DMS53 treated with DMSO at 0.1 percent for 48 hours (cell line): Measurements from ENCODE around the gene ARID5B.
"Not testable (repeated sequence)": the region's sequence is repeated elsewhere in the genome, so short reads cannot be mapped to it uniquely, and the experiment has no call there.

ENCODE experiments used
- DNase-seq: peaks from one replicate; lab custom pipeline; 2025; ENCODE audit not compliant: unreplicated experiment; lab: John Stamatoyannopoulos, UW

The ARID5B gene

GRCh38 chr10:62025901-62026879, 124.7 kb downstream of the ARID5B start:
- no peak for DNase-seq

- DNase-seq = no peak
These were observed 126.5 kb downstream of the ARID5B start for GRCh38 chr10:62027841-62028501.

- DNase-seq = not testable (repeated sequence)
These were observed 127.0 kb downstream of the ARID5B start for GRCh38 chr10:62028502-62028842.

- no peak for DNase-seq
These were observed 127.9 kb downstream of the ARID5B start for GRCh38 chr10:62029401-62029800.

- no peak for DNase-seq
These were observed 130.0 kb downstream of the ARID5B start for GRCh38 chr10:62031507-62031906.

GRCh38 chr10:62033125-62033524, 131.6 kb downstream of the ARID5B start:
- no peak for DNase-seq

- no peak for DNase-seq
These were observed 132.7 kb downstream of the ARID5B start for GRCh38 chr10:62034096-62034640.

GRCh38 chr10:62036186-62037081, 134.9 kb downstream of the ARID5B start:
- DNase-seq = peak; percentile 17

- DNase-seq = no peak
These were observed 135.8 kb downstream of the ARID5B start for GRCh38 chr10:62037166-62037831.

GRCh38 chr10:62037890-62038608, 136.6 kb downstream of the ARID5B start:
- peak; percentile 53 for DNase-seq

GRCh38 chr10:62038609-62039190, 137.2 kb downstream of the ARID5B start:
- peak; percentile 73 for DNase-seq

GRCh38 chr10:62039954-62040353, 138.5 kb downstream of the ARID5B start:
- DNase-seq = no peak

- no peak for DNase-seq
These were observed 139.4 kb downstream of the ARID5B start for GRCh38 chr10:62040881-62041280.

- peak; percentile 16 for DNase-seq
These were observed 142.0 kb downstream of the ARID5B start for GRCh38 chr10:62043421-62044021.

- DNase-seq = no peak
These were observed 143.1 kb downstream of the ARID5B start for GRCh38 chr10:62044566-62044965.

GRCh38 chr10:62045765-62046521, 144.4 kb downstream of the ARID5B start:
- no peak for DNase-seq

GRCh38 chr10:62046522-62047227, 145.2 kb downstream of the ARID5B start:
- no peak for DNase-seq
